GM18505 (cell line): ENCODE measurements around the gene MAGEC3.

Experiments
- ATAC-seq: cut with Tn5 transposase; IDR thresholded peaks from one replicate; pipeline ENCODE4 v1.9.1; 2021; ENCODE audit not compliant: unreplicated experiment
- POLR2A ChIP-seq: IDR thresholded peaks from 4 replicates; pipeline ENCODE4 v1.6.1; 2011; ENCODE audit warnings: borderline replicate concordance; ENCODE audit not compliant: insufficient read depth, insufficient read length; ENCODE audit errors: extremely low read depth

Gene MAGEC3

GRCh38 chrX:141924293-141924692 is 86.2 kb downstream of the MAGEC3 start:
- ATAC-seq, result no peak
- TF ChIP-seq POLR2A, result no peak

- no peak for ATAC-seq
- no peak for TF ChIP-seq POLR2A
Observed at GRCh38 chrX:141928432-141928831, 90.3 kb downstream of the MAGEC3 start.

GRCh38 chrX:141934059-141934641 is 96.0 kb downstream of the MAGEC3 start:
- no peak for TF ChIP-seq POLR2A
- ATAC-seq, result no peak

- no peak for ATAC-seq
Observed at GRCh38 chrX:141935645-141936044, 97.5 kb downstream of the MAGEC3 start.

GRCh38 chrX:141936080-141936479 is 98.0 kb downstream of the MAGEC3 start:
- TF ChIP-seq POLR2A, result no peak
- no peak for ATAC-seq

More at GRCh38 chrX:141935645-141936044, 97.5 kb downstream of the MAGEC3 start:
- TF ChIP-seq POLR2A, result no peak

- no peak for TF ChIP-seq POLR2A
- ATAC-seq, result no peak
Observed at GRCh38 chrX:141941234-141941633, 103.1 kb downstream of the MAGEC3 start.

- ATAC-seq, result no peak
- no peak for TF ChIP-seq POLR2A
Observed at GRCh38 chrX:141945426-141945825, 107.3 kb downstream of the MAGEC3 start.

GRCh38 chrX:141947350-141947749 is 109.2 kb downstream of the MAGEC3 start:
- TF ChIP-seq POLR2A, result no peak
- no peak for ATAC-seq
